M059J (cell line): ENCODE results near the gene NIF3L1. TPM values are rescaled to one million over a fixed set of nuclear protein-coding genes. Genes with fewer than 3 reads are reported as not detected.
"Not testable (repeated sequence)": the region's sequence is repeated elsewhere in the genome, so short reads cannot be mapped to it uniquely, and the experiment has no call there.

Experiments
- DNase-seq: peaks from one replicate; pipeline ENCODE4 v3.0.0-alpha.2; 2012; ENCODE audit warnings: low read depth
- total RNA-seq: library from RNA; depleted of rRNA; stranded (reverse); fragments of >200 nt; shearing (Covaris generic); gene quantifications from 2 replicates; pipeline ENCODE4 v1.2.3, GENCODE V29; 2014

NIF3L1 gene
- total RNA-seq, 1 experiment from 2014 or later = 36.8 TPM

DNA sequence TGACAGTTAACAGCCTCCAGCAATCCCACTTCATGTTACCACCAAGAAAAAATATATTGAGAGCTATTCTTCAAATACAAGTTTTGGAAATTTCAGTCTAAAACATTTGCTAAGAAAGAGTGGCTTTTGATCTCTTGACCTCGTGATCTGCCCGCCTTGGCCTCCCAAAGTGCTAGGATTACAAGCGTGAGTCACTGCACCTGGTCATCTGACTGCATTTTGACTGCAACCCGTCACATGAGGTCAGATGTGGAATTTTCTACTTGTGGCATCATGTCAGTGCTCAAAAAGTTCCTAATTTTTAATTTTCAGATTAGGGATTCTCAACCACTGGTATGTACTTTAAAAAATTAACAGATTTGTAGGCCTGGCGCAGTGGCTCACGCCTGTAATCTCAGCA is 15.6 kb upstream of the NIF3L1 start:
- no peak for DNase-seq

DNA sequence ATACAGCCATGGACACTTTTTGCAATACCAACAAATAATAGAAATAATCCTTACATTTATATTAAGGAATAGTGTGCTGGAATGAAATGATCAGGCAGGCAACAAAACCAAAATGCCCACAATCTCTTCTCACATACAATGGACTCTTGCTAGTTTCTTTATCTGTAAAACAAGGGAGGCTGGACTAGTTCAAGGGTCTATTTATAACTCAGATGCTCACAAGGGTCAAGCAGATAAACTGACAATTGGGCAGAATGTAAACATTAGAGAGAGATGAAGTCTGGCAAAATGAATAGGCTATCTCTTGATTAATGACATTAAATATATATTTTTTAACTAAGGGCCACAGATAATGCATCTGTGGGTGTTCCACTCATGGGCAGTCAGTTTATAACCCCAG is 11.7 kb upstream of the NIF3L1 start:
- no peak for DNase-seq

DNA sequence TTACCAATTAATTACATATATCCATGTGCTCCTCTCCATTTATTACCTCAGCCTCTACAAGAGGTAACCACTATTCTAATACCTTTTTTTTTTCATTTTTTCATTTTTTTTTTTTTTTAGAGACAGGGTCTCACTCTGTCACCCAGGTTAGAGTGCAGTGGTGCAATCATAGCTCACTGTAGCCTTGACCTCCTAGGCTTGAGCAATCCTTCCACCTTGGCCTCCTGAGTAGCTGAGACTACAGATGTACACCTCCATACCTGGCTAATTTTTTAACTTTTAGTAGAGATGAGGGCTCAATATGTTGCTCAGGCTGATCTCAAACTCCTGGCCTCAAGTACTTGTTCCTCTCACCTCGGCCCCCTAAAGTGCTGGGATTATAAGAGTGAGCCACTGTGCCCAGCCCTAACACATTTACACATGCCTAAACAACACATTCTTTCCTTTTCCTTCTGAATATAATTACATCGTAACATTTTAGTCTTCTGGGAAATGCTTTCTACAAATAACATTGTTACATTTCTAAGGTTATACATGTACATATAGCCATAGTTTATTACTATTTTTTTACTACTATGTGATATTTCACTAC is 10.8 kb upstream of the NIF3L1 start:
- no peak for DNase-seq

DNA sequence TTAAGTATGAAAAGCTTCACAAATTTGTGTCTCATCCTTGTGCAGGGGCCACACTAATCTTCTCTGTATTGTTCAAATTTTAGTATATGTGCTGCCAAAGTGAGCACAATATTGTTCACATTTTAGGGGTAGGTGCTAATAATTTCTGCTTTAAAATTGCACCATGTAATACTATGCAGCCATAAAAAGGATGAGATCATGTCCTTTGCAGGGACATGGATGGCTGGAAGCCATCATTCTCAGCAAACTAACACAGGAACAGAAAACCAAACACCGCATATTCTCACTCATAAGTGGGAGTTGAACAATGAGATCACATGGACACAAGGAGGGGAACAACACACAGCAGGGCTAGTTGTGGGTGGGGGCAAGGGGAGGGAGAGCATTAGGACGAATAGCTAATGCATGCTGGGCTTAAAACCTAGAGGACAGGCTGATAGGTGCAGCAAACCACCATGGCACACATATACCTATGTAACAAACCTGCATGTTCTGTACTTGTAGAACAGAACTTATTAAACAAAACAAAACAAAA is 7.4 kb upstream of the NIF3L1 start:
- DNase-seq = not testable (repeated sequence)

DNA sequence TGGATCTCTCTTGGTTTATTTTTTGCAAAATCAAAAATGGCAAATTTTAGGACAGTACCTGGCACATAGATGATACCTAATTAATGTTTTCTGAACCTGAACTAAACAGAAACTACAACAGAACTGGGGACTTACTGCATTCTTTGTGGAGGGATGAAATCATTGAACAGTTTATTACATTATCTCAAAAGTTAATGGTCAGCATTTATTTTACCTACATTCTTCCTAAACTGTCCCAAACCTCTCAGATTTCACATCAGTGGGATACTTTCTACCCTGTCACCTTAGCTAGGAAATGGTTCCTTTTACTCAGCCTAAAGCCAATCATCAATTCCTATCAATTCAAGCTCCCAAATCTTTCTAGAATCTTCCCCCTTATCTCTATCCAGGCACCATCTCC is 10.3 kb downstream of the NIF3L1 start:
- no peak for DNase-seq

DNA sequence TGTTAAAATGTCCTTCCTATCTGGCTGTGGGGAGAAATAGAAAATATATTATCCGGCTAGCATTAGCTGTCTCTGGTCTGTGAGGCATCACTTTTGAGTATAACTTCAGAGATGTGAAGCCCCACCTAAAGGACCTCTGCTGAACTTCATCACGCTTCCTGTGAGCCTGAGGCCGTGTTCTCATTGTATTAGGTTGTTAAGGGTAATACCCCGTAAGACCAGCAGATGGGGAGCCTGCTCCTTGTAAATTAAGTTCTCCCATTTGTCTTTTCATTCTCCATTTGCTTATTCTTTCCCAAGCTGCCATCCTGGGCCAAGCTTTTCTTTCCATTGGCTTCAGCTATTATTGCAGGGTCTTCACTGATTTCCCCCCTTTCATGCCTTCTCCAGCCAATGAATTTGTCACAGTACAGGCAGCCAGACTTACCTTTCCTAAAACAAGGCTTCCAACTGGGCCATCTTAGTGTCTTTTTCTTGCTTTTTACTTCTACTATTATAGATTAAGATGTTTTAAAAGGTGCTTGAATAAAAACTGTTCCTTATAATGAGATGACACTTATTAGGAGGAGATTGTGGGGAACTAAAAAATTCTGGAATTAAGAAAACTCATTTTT is 12.4 kb downstream of the NIF3L1 start:
- peak; percentile 86 for DNase-seq

DNA sequence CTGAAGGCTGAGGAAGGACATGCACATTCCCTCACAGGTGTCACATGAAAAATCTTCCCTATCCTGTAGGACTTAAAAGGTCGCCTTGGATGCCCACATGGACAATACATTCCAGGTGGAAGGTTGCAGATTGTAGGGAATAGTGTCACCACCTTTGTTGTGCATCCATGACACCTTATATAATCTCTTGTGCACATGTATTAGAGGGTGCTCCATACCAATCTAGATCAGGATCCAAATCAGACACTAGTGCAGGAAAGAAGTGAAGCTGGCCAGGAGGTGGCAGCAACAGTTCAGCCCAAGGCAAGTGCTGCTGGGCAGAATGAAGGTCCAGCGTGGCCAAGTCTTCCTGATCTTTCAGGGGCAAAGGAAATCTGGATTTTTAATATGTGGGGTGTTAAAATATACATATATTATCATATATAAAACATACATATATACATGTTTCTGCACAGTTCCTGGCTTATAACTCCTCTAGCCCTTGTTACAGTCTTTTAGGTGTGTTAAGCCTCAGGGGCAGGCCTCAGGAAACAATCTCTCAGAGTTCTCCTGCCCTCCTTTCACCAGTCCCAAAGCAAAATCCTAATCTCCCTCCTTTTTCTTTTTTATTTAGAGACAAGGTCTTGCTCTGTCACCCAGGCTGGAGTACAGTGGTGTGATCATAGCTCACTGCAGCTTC is 16.6 kb downstream of the NIF3L1 start:
- peak; percentile 67 for DNase-seq

DNA sequence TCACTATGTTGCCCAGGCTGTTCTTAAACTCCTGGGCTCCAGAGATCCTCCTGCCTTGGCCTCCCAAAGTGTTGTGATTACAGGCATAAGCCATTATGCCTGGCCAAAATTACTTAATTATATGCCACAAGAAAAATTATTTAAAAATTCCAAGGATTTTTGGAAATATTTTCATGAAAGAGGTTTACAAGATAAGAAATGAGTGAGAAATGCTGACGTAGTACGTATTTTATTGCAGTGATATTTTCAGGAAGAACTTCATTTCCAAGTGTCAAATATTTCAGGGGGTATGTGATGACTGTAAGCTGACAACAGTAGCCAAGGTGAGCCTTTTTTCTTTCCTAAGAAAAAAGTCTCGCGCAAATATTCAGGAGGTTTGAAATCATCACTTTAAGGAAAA is 20.8 kb downstream of the NIF3L1 start:
- DNase-seq = no peak

DNA sequence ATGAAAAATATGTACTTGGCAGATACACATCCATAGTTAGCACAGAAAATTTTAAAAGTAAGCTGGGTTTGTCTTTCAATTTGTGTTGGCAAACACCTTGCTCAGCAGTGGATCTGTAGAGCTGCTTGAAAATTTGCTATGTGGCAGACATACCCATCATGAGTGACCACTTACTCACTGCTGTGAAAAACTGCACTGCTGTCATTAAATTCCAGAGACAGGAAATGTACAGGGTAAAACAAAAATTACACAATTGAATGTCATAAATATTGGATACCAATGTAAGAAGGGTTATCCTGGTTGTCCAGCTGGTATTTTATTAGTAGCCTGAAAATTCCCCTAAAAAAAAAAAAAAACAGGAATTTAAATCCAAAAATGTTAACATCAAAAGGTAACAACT is 24.5 kb downstream of the NIF3L1 start:
- peak; percentile 43 for DNase-seq

DNA sequence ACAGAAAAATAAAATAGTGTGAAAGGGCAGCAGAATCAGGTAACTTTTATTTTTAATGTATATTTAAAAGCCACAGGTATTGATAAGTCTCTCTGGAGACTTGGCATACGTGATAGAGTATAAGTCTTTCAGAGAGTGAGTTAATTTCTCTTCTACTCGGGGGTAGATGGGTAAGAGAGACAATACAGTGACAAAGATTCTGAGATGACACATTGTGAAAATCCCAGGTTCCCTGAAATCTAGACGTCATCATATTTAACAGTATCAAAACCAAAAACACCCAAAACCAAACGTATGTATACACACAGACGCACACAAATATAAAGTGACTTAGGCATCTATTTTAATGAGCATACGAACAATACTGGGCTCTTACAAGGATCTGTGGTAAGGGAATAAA is 33.3 kb downstream of the NIF3L1 start:
- no peak for DNase-seq

DNA sequence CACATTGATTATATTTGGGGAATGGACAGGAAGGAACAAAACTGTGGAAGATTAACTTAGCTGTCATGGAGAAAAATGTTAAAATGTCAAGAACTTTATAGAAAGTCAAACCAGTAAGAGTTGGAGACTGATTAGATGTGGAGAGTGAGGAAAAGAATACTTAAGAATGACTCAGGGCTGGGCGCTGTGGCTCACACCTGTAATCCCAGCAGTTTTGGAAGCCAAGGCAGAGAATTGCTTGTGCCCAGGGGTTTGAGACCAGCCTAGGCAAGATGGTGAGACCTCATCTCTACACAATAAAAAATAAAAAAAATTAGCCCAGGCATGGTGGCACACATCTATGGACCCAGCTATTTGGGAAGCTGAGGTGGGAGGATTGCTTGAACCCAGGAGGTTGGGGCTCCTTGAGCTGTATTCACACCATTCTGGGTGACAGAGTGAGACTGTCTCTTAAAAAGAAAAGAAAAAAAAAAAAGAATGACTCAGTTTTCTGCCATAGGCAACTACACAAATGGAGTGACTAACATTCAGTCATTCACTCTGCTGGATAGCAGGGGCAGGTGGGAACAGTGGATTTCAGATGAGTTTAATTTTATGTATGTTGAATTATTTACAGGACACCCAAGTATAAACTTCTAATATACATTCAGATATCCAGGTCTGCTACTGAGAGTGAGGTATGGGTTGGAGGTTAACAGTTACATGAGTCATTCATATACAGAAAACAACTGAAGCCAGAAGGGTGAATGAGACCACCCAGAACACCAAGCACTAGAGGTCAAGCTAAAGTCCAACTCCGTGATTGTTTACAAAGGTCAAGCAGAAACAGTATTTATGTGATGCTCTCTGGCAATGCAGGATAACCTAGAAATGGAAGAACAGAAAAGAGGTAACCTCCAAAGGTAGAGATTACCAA is 40.4 kb downstream of the NIF3L1 start:
- peak; percentile 30 for DNase-seq

DNA sequence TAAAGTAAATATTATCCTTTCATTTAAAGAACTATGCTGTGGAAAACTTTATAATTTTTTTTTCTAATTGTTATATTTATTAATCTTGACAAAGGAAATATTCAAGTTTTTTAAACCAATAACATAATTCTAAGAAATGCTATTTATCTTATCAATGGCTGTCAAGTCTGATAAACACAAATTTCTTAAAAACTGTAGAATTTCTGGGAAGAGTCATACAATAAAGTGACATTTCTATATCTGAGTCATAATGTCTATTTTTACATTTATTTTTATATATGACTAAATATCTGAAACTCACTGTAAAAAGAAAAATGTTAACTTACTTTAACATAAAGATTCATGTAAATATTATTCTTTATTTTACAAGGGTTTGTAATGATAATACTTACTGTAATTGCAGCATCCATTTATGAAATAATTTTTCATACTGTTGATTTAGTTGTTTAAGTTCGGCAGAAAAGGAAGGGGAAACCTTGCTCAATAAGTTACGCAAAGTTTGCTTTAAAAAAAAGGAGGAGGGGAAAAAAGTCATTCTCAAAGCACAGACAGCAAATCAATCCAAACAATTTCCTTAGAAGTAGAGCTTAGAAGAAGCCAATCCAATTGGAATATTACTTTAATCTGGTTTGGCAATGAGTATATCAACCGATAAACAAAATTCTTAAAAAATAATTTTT is 41.9 kb downstream of the NIF3L1 start:
- DNase-seq = no peak

DNA sequence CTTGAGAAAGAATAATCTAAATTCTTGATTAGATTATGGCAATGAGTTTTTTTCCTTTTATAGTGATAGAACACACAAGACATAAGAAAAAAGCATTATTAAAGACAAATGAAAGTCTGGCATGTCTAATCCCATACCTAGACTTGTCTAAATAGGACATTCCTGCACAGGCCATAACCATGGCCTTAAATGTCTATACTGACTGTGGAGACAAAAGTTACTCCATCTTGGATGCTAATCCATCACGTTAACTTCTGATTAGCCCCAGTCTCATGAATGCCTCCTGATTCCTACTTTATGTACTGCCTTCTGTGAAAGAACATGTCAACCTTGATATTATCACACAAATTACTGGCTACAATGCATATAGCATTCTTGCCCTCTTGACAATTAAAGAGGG is 50.7 kb downstream of the NIF3L1 start:
- DNase-seq = no peak

DNA sequence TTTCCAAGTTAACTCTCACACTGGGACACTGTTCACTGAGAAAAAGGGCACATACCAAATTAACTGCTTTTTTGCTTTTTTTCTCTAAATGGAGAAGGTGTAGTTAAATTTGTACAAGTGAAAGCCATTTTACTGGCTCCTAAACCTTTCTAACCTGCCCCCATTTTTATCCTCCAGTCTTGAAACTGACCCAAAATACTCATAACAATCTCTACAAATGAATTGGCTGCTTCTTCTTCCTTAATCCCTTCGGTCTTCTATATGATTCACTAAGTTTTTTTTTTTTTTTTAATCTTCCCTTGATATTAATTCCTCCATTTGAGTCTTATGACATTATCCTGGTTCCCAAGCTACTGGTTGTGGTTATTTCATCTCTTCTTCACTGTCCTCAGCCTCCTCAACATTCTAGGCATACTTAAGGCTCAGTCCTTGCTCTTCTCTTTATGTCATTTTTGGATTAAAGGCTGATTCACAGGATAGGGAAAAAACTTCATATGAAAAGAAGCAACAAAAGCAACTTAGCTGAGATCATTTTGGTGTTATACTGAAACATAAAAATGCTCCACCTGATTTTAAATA is 54.4 kb downstream of the NIF3L1 start:
- no peak for DNase-seq

DNA sequence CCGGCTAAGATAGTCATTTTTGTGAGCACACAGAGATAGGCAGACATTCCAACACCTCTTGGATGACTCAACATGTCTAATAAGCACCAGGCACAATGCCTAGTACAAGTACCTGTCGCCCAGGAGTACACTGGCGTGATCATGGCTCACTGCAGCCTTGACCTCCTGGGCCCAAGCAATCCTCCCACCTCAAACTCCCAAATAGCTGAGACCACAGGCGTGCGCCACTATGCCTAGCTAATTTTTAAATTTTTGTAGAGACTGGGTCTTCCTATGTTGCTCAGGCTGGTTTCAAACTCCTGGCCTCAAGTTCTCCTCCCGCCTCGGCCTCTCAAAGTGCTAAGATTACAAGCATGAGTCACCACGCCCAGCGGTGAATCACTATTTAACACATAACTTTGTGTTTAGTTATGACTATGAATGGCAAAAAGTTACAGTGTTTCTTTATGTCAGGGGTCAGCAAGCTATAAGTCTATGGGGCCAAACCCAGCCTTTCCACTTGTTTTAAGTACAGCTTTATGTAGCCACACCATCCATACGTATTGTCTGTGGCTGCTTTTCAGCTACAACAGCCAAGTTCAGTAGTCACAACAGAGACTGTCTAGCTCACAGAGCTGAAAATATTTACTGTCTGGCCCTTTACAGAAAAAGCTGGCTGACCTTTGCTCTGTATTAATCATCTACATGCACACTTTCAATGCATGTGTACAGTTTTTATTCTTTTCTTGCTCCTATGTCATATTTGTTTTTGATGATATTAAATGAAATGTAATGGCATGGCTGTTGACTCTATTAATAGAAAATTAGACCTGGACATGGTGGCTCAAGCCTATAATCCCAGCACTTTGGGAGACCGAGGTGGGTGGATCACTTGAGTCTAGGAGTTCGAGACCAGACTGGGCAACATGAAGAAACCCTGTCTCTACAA is 55.6 kb downstream of the NIF3L1 start:
- DNase-seq = peak; percentile 89

DNA sequence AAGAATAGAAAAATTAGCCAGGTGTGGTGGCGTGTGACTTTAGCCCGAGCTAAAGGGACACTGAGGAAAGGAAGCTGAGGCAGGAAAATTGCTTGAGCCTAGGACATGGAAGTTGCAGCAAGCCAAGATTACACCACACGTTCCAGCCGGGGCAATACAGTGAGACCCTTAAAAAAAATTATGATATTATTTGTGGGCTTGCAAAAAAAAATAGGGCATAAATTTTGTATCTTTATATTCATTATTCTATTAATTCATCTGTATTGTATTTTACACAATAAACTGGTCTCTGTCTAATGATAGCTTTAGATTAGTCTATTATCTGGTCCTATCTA is 56.2 kb downstream of the NIF3L1 start:
- no peak for DNase-seq

DNA sequence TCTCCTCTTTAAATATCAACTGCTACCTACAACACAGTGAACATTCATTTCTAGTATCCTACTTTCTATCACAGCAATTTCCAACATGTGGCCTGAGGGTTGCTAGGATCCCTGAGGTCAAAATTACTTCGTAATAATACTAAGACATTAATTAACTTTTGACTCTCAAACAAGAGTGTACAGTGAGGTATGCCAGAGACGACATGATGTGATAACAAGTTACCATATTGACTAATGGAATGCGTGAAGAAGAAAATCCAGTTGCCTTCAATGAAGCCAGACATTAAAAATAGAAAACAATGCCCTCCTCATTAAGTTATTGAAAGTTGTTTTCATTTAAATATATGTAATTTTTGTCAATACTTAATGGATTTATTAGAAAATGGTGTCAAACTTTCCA is 61.2 kb downstream of the NIF3L1 start:
- no peak for DNase-seq
